Measurements from ENCODE around the gene GPANK1. TPM values are rescaled to one million over a fixed set of nuclear protein-coding genes. Genes with fewer than 3 reads are reported as not detected.

Gene GPANK1
- total and polyA plus RNA-seq, 9 of the 15 experiments (the other 6 are each of a cell fraction or from before 2014, with no cell fraction given): 32.2 to 111 (median 46.3) TPM

DNA sequence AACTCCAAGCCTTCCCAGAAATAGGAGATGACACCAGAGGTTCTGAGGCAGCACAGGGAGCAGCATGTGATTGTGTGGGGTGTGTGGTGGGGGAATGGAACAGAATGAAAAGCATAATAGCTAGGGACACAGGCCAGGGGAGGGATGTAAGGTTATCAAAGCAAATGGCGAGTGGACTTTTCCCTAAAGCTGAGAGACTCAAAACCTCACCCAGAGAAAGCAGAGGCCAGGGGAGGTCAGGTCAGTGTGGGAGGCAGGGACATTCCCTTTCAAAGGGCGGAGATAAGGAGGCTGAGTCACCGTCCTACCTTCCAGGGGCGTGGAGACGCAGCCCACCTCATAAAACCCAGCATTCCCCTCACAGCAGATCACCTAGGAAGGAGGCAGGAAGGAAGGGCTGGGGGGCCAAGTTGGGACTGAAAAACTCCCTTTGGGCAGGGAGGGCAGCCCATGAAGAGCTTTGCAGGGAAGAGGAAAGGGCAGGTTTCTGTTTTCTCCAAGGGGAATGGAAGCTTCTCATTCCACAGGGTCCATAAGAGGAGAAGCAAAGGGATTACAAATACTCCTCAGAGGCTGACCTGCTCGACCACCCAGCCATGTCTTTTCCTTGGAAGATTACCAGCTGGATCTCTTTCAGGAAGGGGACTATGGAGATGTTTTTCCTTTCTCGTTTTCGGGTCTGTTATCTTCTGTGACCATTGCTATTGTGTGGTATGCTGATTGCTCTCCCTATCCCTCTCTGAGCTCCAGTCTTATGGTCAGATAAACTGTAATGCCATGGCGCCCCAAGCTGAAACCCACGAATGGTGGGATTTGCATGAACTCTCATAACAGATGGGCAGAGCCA is 25.7 kb upstream of the GPANK1 start (continued):
- TF ChIP-seq, protein P1, sequence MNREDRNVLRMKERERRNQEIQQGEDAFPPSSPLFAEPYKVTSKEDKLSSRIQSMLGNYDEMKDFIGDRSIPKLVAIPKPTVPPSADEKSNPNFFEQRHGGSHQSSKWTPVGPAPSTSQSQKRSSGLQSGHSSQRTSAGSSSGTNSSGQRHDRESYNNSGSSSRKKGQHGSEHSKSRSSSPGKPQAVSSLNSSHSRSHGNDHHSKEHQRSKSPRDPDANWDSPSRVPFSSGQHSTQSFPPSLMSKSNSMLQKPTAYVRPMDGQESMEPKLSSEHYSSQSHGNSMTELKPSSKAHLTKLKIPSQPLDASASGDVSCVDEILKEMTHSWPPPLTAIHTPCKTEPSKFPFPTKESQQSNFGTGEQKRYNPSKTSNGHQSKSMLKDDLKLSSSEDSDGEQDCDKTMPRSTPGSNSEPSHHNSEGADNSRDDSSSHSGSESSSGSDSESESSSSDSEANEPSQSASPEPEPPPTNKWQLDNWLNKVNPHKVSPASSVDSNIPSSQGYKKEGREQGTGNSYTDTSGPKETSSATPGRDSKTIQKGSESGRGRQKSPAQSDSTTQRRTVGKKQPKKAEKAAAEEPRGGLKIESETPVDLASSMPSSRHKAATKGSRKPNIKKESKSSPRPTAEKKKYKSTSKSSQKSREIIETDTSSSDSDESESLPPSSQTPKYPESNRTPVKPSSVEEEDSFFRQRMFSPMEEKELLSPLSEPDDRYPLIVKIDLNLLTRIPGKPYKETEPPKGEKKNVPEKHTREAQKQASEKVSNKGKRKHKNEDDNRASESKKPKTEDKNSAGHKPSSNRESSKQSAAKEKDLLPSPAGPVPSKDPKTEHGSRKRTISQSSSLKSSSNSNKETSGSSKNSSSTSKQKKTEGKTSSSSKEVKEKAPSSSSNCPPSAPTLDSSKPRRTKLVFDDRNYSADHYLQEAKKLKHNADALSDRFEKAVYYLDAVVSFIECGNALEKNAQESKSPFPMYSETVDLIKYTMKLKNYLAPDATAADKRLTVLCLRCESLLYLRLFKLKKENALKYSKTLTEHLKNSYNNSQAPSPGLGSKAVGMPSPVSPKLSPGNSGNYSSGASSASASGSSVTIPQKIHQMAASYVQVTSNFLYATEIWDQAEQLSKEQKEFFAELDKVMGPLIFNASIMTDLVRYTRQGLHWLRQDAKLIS (CRISPR knock-in tag; IDR thresholded peaks at IDR 0.05): 0 out of 2 replicates have a peak, but pooled peaks have one; percentile 79
- TF ChIP-seq, protein P2, sequence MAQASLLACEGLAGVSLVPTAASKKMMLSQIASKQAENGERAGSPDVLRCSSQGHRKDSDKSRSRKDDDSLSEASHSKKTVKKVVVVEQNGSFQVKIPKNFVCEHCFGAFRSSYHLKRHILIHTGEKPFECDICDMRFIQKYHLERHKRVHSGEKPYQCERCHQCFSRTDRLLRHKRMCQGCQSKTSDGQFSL (CRISPR knock-in tag; IDR thresholded peaks at IDR 0.05): peak; percentile 20; the same call in 1 of the 2 replicates
- TF ChIP-seq, protein P2 (tag; IDR thresholded peaks at IDR 0.05): no peak
- TF ChIP-seq ARID2 (IDR thresholded peaks at IDR 0.05) (no peak), NBN (IDR thresholded peaks at IDR 0.05; ENCODE audit: low read depth) (peak; percentile 73), CBX8 (IDR thresholded peaks at IDR 0.05; ENCODE audit: borderline replicate concordance, extremely low read depth, low read depth, low read length, poor library complexity, severe bottlenecking) (no peak), ETV1 (tag; conservative IDR thresholded peaks at IDR 0.05; ENCODE audit: low read depth) (peak; percentile 53), POLR2AphosphoS5 (IDR thresholded peaks at IDR 0.05; ENCODE audit: control insufficient read depth, insufficient read depth, low read depth, low read length) (peak; percentile 79; the same call in 1 of the 2 replicates), ZNF274 (IDR thresholded peaks at IDR 0.05; ENCODE audit: borderline replicate concordance, low read depth, low read length) (no peak), ZNF586 (CRISPR knock-in tag; conservative IDR thresholded peaks at IDR 0.05) (no peak), C11orf30 (IDR thresholded peaks at IDR 0.05; ENCODE audit: low read depth) (peak; percentile 87), ZNF12 (CRISPR knock-in tag; IDR thresholded peaks at IDR 0.05) (peak; percentile 54; the same call in 1 of the 2 replicates), CAMTA2 (CRISPR knock-in tag; conservative IDR thresholded peaks at IDR 0.05) (no peak), CREB1 (IDR thresholded peaks at IDR 0.05) (0 out of 2 replicates have a peak, but pooled peaks have one; percentile 30), CREB1 (CRISPR knock-in tag; IDR thresholded peaks at IDR 0.05) (0 out of 2 replicates have a peak, but pooled peaks have one; percentile 42), ZFP30 (CRISPR knock-in tag; IDR thresholded peaks at IDR 0.05; ENCODE audit: borderline replicate concordance) (no peak), SRF (CRISPR knock-in tag; IDR thresholded peaks at IDR 0.05) (peak in 1 of 2 experiments; percentile 87; a peak in 1 of 4 replicates)
- TF ChIP-seq, protein P3, sequence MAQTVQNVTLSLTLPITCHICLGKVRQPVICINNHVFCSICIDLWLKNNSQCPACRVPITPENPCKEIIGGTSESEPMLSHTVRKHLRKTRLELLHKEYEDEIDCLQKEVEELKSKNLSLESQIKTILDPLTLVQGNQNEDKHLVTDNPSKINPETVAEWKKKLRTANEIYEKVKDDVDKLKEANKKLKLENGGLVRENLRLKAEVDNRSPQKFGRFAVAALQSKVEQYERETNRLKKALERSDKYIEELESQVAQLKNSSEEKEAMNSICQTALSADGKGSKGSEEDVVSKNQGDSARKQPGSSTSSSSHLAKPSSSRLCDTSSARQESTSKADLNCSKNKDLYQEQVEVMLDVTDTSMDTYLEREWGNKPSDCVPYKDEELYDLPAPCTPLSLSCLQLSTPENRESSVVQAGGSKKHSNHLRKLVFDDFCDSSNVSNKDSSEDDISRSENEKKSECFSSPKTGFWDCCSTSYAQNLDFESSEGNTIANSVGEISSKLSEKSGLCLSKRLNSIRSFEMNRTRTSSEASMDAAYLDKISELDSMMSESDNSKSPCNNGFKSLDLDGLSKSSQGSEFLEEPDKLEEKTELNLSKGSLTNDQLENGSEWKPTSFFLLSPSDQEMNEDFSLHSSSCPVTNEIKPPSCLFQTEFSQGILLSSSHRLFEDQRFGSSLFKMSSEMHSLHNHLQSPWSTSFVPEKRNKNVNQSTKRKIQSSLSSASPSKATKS (CRISPR knock-in tag; IDR thresholded peaks at IDR 0.05): no peak
- TF ChIP-seq, protein P4, sequence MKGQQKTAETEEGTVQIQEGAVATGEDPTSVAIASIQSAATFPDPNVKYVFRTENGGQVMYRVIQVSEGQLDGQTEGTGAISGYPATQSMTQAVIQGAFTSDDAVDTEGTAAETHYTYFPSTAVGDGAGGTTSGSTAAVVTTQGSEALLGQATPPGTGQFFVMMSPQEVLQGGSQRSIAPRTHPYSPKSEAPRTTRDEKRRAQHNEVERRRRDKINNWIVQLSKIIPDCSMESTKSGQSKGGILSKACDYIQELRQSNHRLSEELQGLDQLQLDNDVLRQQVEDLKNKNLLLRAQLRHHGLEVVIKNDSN (CRISPR knock-in tag; IDR thresholded peaks at IDR 0.05): peak; percentile 46; the same call in 1 of the 2 replicates
